H1 (cell line): ENCODE data around the gene DSE.

Experiments
- CBX5 ChIP-seq: fragments of 300-800, 300-1000 bp; sonication (generic); IDR thresholded peaks from 2 replicates; pipeline ENCODE4 v1.7.1; 2016; ENCODE audit warnings: antibody characterized with exemption, low read length, low read depth
- CTCF ChIP-seq, 3 experiments: IDR thresholded peaks; 1 replicate in 2 of 3; 2 replicates in 1 of 3; pipeline versions ENCODE4 v1.5.1 to v1.6.1; 2011; ENCODE audit warnings: low read length in 3 of 3, mild to moderate bottlenecking in 3 of 3, inconsistent platforms in 2 of 3, low read depth in 1 of 3, moderate library complexity in 1 of 3; ENCODE audit not compliant: insufficient read depth in 1 of 3; ENCODE audit errors: control extremely low read depth in 1 of 3
- POLR2A ChIP-seq, 2 experiments: IDR thresholded peaks; 1 replicate in 1 of 2; 2 replicates in 1 of 2; pipeline ENCODE4 v1.6.1; 2011; ENCODE audit warnings: low read depth in 2 of 2, low read length in 2 of 2, mild to moderate bottlenecking in 2 of 2; ENCODE audit errors: control extremely low read depth in 1 of 2

GRCh38 chr6:116417661-116418060, 46.9 kb downstream of the DSE start:
- TF ChIP-seq CBX5 = no peak
- no peak for TF ChIP-seq CTCF (IDR thresholded peaks at IDR 0.05; ENCODE audit: control extremely low read depth in 1 of 3, insufficient read depth in 1 of 3, low read depth in 1 of 3, low read length in 3 of 3)
- TF ChIP-seq POLR2A (IDR thresholded peaks at IDR 0.05; ENCODE audit: control extremely low read depth in 1 of 2, low read depth in 2 of 2, low read length in 2 of 2) = no peak
